NCI-H1930 (cell line): ENCODE data around the gene ABCA1.

Source experiments
- DNase-seq, 2 experiments: peaks; one replicate each; lab custom pipeline; 2025; lab: John Stamatoyannopoulos, UW

Gene ABCA1

DNA sequence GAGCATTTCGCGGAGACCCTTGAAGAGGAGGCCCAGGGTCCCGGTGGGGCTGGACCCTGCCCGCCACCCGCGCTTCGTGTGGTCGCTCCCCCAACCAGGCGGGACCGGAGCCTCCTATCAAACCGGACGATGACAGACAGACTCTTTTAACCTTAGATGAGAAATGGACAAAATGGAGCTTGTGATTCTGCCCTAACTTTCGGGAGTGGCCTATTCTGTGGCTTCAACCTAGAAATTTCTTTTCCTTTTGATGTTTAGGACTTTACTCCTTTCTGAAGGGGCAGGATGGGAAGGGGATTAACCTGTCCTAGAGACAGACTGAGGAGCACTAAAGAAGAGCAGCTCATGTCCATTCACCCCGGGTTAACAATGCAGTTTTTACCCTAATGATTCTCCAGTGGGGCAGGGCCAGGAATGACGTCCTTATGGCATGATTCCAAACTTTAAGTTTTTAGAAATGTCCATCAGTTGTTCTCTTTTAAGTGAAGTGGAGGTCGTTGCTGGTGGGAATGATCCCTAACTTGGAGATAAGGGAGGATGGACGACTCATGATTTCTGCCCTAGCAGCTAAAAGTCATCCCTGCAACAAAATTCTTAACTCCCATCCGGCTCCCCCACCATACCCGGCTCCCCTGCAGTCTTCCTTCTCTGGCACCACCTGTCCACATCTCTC, 179.5 kb downstream of the ABCA1 start:
- DNase-seq: no peak

DNA sequence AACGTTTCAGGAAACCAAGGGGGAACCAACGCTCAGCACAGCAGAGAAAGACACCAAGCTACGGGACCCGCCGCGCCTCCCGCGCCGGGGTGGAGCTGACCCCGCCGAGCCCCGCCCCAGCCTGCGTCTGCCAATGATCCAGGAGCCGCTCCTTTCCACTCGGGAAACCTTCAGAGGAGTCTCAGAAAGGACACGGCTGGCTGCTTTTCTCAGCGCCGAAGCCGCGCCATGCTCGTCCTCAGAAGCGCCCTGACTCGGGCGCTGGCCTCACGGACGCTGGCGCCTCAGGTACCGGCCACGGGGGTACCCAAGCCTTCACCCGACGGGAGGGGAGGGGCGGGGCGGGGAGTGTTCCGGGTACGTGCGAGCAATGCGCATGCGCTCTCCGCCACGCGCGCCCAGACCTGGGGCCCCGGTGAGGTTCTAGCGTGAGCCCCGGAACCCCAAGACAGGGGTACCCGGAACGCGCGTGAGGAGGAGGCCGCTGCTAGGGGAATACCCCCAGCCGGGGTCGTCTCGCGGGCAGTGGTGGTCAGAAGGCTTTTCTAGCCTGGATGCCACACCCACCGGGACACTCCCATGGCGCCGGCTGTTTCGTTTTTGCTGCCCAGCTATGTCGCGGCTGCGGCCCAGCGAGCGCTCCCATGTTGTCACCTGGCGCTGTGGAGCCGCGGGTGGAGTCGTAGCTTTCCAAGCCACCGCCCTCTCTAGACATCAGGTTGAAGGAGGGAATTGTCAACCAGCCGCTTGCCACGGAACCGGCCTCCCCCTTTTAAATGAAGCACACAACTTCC, 180.2 kb downstream of the ABCA1 start, which contains the start of gene NIPSNAP3A:
NIPSNAP3A (plus strand) TSS at position 119 of the 794 bp plus-strand sequence; CDS start at position 229, 110 bp downstream.
- peak; percentile 71 to 76 for DNase-seq

DNA sequence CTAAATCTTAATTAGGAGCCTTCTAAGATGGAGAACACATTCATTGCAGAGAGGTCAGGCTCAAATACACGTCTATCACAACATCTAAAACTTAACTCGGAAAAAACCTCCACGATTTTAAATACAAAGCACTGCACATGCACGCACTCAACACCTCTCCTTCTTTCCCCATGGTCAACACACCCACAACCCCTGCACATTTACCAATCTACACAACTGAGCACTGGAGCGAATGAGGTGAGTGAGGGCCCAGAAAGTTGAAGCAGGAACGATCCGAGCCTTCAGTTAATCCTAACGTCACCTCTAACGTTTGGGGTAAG, 180.8 kb downstream of the ABCA1 start:
- DNase-seq: no peak

DNA sequence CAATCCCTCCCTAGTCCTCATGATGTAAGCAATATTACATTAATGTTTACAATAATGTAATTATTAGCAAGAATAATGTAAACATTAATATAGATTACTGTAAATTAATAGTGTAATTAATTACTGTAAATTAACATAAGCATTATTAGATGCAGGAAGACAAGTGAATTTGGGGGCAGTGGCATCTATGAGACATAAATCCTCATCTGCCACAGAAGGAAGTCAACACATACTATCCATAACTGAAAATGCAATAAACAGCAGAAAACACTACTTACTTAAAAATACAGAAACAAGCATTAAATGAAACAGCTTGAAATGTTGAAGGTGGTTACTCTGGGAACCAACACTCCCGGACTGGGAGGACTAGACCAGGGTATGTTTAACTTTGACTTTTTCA, 181.2 kb downstream of the ABCA1 start:
- DNase-seq: no peak

DNA sequence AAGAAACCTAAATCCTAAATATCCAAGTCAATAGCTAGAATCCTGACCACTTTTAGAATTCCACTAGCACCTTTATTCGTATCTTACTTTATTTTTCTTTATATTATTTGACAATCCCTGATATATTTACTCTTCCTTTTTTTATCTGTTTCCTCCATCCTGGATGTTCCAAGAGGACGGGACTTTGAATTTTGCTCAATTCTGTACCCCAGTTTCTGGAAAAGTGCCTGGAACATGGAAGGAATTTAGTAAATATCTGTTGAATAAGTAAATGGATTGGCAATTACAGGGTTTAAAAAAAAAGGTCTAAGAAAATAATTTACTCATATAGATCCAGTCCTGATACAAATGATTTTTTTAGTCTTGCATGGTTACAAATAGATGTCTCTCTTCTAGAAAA, 181.7 kb downstream of the ABCA1 start:
- DNase-seq: no peak

DNA sequence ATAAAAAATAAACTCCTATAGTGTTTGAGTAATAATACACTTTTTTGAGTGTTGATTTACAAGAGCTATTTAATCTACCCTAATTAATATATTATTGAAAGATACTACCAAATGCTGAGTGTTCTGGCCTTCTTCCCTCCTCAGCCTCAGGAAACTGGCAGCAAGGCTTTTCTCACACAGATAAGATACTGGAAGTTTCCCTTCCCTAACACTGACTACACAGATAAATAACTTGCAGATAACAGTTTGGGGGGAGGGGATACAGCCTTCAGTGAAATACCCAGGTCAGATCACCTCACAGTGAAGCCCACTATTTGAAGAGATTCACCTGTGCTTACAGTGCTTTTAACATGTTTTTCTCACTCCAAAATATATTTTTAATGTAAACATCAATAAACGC, 182.1 kb downstream of the ABCA1 start:
- DNase-seq: no peak

DNA sequence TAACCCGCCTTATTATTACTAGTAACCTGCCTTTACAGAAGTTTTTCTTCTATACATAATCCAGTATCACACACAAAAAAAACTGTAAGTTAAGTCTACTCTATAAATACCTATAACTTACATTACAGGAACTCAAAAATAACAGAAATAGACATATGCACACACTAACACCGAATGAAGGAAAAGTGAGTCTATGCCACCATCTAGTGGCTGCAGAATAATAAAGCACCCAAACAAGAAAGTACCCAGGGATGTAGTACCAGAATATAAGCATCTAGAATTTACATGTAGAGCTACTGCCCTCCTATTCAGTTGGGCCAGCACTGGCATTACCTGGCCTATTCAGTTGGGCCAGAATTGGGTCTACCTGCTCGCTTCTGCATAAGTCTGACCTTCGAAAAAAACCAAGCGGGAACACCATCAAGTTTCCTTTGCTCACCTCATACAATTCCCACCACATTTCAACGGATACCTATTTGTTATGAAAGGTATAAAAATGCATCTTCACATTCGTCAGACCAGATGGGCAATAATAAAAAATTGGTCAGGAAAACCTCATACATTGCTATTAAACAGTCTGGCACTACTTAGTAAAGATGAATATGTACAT, 184.5 kb downstream of the ABCA1 start:
- peak; percentile 31 to 41 for DNase-seq

DNA sequence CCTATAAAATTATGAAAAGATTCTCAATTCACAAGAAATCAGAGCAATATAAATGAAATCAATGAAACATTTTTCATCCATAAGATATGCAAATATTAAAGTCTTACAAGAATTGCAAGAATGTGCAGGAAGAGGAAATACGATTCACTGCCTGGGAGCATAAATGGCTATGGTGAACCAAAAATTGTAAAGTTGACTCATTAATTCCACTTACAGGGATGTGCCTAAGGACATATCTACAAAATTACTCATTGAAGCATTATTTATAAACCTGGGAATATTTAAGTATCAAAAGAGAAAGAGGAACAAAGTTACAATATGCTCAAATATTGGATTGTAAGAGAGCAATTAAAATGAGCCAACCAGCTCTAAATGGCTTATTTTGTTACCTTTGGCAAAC, 187.3 kb downstream of the ABCA1 start:
- no peak for DNase-seq

DNA sequence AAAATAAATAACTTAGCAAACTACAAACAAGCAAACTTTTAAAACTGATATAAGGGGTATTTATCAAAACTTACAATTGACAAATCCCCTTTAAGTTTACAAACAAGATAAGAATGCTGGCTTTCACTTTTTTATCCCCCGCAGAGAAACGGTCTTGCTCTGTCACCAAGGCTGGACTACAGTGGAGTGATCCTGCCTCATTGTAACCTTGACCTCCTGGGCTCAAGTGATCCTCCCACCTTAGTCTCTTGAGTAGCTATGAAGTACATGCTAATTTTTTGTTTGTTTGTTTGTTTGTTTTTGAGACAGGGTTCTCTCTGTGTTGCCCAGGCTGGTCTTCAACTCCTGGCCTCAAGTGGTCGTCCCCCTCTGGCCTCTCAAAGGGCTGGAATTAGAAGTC, 189.5 kb downstream of the ABCA1 start:
- no peak for DNase-seq
